ENCODE results near the gene METAP2.

METAP2 gene

DNA sequence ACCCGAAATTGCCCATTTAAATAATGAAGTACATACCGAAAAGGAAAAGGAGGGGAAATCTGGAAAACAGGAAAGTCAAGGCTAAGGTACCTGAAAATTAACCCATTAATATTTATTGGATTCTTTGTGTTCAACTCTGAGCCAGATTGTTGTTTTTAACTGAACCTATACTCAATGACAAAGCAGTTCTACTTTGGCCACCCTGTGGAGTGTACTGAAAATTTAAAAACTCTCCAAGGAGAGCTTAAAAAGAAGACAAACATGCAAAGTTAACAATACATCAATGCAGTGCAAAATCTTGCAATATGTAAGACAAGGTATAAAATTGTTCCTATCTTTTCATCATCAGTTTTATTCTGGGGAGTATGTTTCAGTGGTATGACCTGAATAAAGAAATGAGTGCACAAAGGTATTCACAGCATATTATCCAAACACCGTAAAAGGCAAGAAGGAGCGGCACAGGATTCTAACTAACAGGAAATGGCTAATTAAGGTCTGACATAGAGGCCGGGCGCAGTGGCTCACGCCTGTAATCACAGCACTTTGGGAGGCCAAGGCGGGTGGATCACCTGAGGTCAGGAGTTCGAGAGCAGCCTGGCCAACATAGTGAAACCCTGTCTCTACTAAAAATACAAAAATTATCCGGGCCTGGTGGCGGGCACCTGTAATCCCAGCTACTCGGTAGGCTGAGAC lies 75.6 kb downstream of the METAP2 start:
- H3K23ac ChIP-seq (ENCODE audit: low read depth, low read length, poor library complexity) = no peak overlapping the region
- no peak overlapping the region for H3K9ac ChIP-seq (ENCODE audit: low read depth, low read length, poor library complexity)
- DNase-seq (ENCODE audit: low spot score) = no peak
- no peaks in the 10 kb centered on the region for H3K36me3 ChIP-seq (replicated peaks in 1 of 2; ENCODE audit: control insufficient read depth in 2 of 2, insufficient read depth in 2 of 2, low read length in 2 of 2)
- peak overlapping the region in 1 of 2 donors; percentile 93 for H3K4me3 ChIP-seq (ENCODE audit: low read length in 2 of 2)
- H3K18ac ChIP-seq (ENCODE audit: low read length) = no peak overlapping the region
- H3K27me3 ChIP-seq (ENCODE audit: control insufficient read depth in 3 of 3, insufficient read depth in 3 of 3, low read depth in 1 of 3, low read length in 3 of 3) = peaks cover 0 to 78% (median 0%) of the 10 kb centered on the region in 3 experiments
- no peak overlapping the region for H4K91ac ChIP-seq (ENCODE audit: low read depth, low read length, poor library complexity)
- H3K4me1 ChIP-seq (ENCODE audit: control insufficient read depth in 2 of 2, insufficient read depth in 1 of 2, low read depth in 1 of 2, low read length in 2 of 2) = peaks cover 0 to 17% of the 10 kb centered on the region in 2 donors
- H2AFZ ChIP-seq (ENCODE audit: low read length) = no peak overlapping the region
- H3K4me2 ChIP-seq (ENCODE audit: insufficient read depth, low read length, poor library complexity, severe bottlenecking) = peak overlapping the region; percentile 52
- no peak overlapping the region for H2BK15ac ChIP-seq (ENCODE audit: low read length)
- H4K8ac ChIP-seq (ENCODE audit: low read depth, low read length) = no peak overlapping the region
- no CpG with 5 or more reads among the region's 12 CpGs for WGBS, 2 donors (ENCODE audit: extremely low coverage in 2 of 2, insufficient read length in 2 of 2, insufficient replicate concordance in 1 of 2)
- no peak overlapping the region for H2AK5ac ChIP-seq (ENCODE audit: low read depth, low read length)
- H3K9me3 ChIP-seq (replicated peaks in 1 of 2; ENCODE audit: control insufficient read depth in 2 of 2, insufficient read depth in 1 of 2, low read depth in 1 of 2, low read length in 2 of 2) = peaks cover 0 to 12% of the 10 kb centered on the region in 2 donors
- no peak overlapping the region for H2BK120ac ChIP-seq (ENCODE audit: low read depth, low read length)
- no peak overlapping the region for H2BK5ac ChIP-seq (ENCODE audit: low read length)
- H3K79me1 ChIP-seq (ENCODE audit: low read depth, low read length) = peaks cover 4% of the 10 kb centered on the region
- H2BK12ac ChIP-seq (ENCODE audit: low read length) = no peak overlapping the region
- peak overlapping the region; percentile 92 for H3K27ac ChIP-seq (replicated peaks; ENCODE audit: low read length)
- H3K4ac ChIP-seq (ENCODE audit: low read length) = no peak overlapping the region
- H3K14ac ChIP-seq (ENCODE audit: low read length) = no peak overlapping the region

GRCh38 chr12:95551305-95551704 lies 77.4 kb downstream of the METAP2 start, which contains the start of gene USP44:
USP44 (minus strand) TSS chr12:95551476; CDS start chr12:95534256, 17,220 bp downstream.
- Histone ChIP-seq H3K9ac (ENCODE audit: low read depth, low read length, poor library complexity) (no peak within 1 kb of the TSS), H3K79me1 (ENCODE audit: low read depth, low read length) (peaks cover 4% of the 10 kb centered on the region), H3K4me2 (ENCODE audit: insufficient read depth, low read length, poor library complexity, severe bottlenecking) (peak within 1 kb of the TSS; percentile 34), H2AFZ (ENCODE audit: low read length) (peak within 1 kb of the TSS; percentile 55), H2BK12ac (ENCODE audit: low read length) (no peak within 1 kb of the TSS), H2BK15ac (ENCODE audit: low read length) (no peak within 1 kb of the TSS), H3K36me3 (replicated peaks in 1 of 2; ENCODE audit: control insufficient read depth in 2 of 2, insufficient read depth in 2 of 2, low read length in 2 of 2) (no peaks in the 10 kb centered on the region), H2AK5ac (ENCODE audit: low read depth, low read length) (no peak within 1 kb of the TSS), H3K4ac (ENCODE audit: low read length) (no peak within 1 kb of the TSS), H2BK120ac (ENCODE audit: low read depth, low read length) (no peak within 1 kb of the TSS), H3K14ac (ENCODE audit: low read length) (no peak within 1 kb of the TSS), H3K4me1 (ENCODE audit: control insufficient read depth in 2 of 2, insufficient read depth in 1 of 2, low read depth in 1 of 2, low read length in 2 of 2) (peaks cover 0 to 8% of the 10 kb centered on the region in 2 donors), H3K4me3 (ENCODE audit: low read length in 2 of 2) (peak within 1 kb of the TSS in 1 of 2 donors; percentile 71), H2BK5ac (ENCODE audit: low read length) (no peak within 1 kb of the TSS), H3K27me3 (ENCODE audit: control insufficient read depth in 3 of 3, insufficient read depth in 3 of 3, low read depth in 1 of 3, low read length in 3 of 3) (peaks cover 0 to 69% (median 0%) of the 10 kb centered on the region in 3 experiments), H3K23ac (ENCODE audit: low read depth, low read length, poor library complexity) (no peak within 1 kb of the TSS), H3K18ac (ENCODE audit: low read length) (peak within 1 kb of the TSS; percentile 27), H3K27ac (replicated peaks; ENCODE audit: low read length) (peak within 1 kb of the TSS; percentile 91), H4K8ac (ENCODE audit: low read depth, low read length) (no peak within 1 kb of the TSS), H4K91ac (ENCODE audit: low read depth, low read length, poor library complexity) (no peak within 1 kb of the TSS), H3K9me3 (replicated peaks in 1 of 2; ENCODE audit: control insufficient read depth in 2 of 2, insufficient read depth in 1 of 2, low read depth in 1 of 2, low read length in 2 of 2) (peaks cover 0 to 12% of the 10 kb centered on the region in 2 donors)
- DNase-seq (ENCODE audit: low spot score) = no peak
- WGBS, 2 donors (ENCODE audit: extremely low coverage in 2 of 2, insufficient read length in 2 of 2, insufficient replicate concordance in 1 of 2) = no CpG with 5 or more reads among the region's 9 CpGs

- H4K91ac ChIP-seq (ENCODE audit: low read depth, low read length, poor library complexity) = no peak overlapping the region
- H2BK12ac ChIP-seq (ENCODE audit: low read length) = no peak overlapping the region
- peaks cover 0 to 64% (median 0%) of the 10 kb centered on the region in 3 experiments for H3K27me3 ChIP-seq (ENCODE audit: control insufficient read depth in 3 of 3, insufficient read depth in 3 of 3, low read depth in 1 of 3, low read length in 3 of 3)
- no peaks in the 10 kb centered on the region for H3K36me3 ChIP-seq (replicated peaks in 1 of 2; ENCODE audit: control insufficient read depth in 2 of 2, insufficient read depth in 2 of 2, low read length in 2 of 2)
- H3K23ac ChIP-seq (ENCODE audit: low read depth, low read length, poor library complexity) = no peak overlapping the region
- no peak overlapping the region for H3K27ac ChIP-seq (replicated peaks; ENCODE audit: low read length)
- H2AK5ac ChIP-seq (ENCODE audit: low read depth, low read length) = no peak overlapping the region
- H3K4me1 ChIP-seq (ENCODE audit: control insufficient read depth in 2 of 2, insufficient read depth in 1 of 2, low read depth in 1 of 2, low read length in 2 of 2) = peaks cover 0 to 8% of the 10 kb centered on the region in 2 donors
- H3K9me3 ChIP-seq (replicated peaks in 1 of 2; ENCODE audit: control insufficient read depth in 2 of 2, insufficient read depth in 1 of 2, low read depth in 1 of 2, low read length in 2 of 2) = peaks cover 0 to 11% of the 10 kb centered on the region in 2 donors
- no peak overlapping the region for H3K18ac ChIP-seq (ENCODE audit: low read length)
- H3K4me2 ChIP-seq (ENCODE audit: insufficient read depth, low read length, poor library complexity, severe bottlenecking) = no peak overlapping the region
- no peak overlapping the region for H3K4ac ChIP-seq (ENCODE audit: low read length)
- no peak overlapping the region for H2BK120ac ChIP-seq (ENCODE audit: low read depth, low read length)
- no CpG with 5 or more reads among the region's 7 CpGs for WGBS, 2 donors (ENCODE audit: extremely low coverage in 2 of 2, insufficient read length in 2 of 2, insufficient replicate concordance in 1 of 2)
- no peak overlapping the region for H2AFZ ChIP-seq (ENCODE audit: low read length)
- H3K79me1 ChIP-seq (ENCODE audit: low read depth, low read length) = peaks cover 4% of the 10 kb centered on the region
- no peak overlapping the region for H4K8ac ChIP-seq (ENCODE audit: low read depth, low read length)
- no peak overlapping the region for H3K9ac ChIP-seq (ENCODE audit: low read depth, low read length, poor library complexity)
- H3K4me3 ChIP-seq (ENCODE audit: low read length in 2 of 2) = no peak overlapping the region
- DNase-seq (ENCODE audit: low spot score) = no peak
- H2BK15ac ChIP-seq (ENCODE audit: low read length) = no peak overlapping the region
- no peak overlapping the region for H3K14ac ChIP-seq (ENCODE audit: low read length)
- no peak overlapping the region for H2BK5ac ChIP-seq (ENCODE audit: low read length)
Observed at GRCh38 chr12:95551913-95552516, 78.1 kb downstream of the METAP2 start.

GRCh38 chr12:95553197-95553943 lies 79.4 kb downstream of the METAP2 start:
- Histone ChIP-seq H3K4me2 (ENCODE audit: insufficient read depth, low read length, poor library complexity, severe bottlenecking) (no peak overlapping the region), H2BK15ac (ENCODE audit: low read length) (no peak overlapping the region), H3K27me3 (ENCODE audit: control insufficient read depth in 3 of 3, insufficient read depth in 3 of 3, low read depth in 1 of 3, low read length in 3 of 3) (peaks cover 0 to 52% (median 0%) of the 10 kb centered on the region in 3 experiments), H3K9me3 (replicated peaks in 1 of 2; ENCODE audit: control insufficient read depth in 2 of 2, insufficient read depth in 1 of 2, low read depth in 1 of 2, low read length in 2 of 2) (peaks cover 0 to 11% of the 10 kb centered on the region in 2 donors), H3K4ac (ENCODE audit: low read length) (no peak overlapping the region), H3K14ac (ENCODE audit: low read length) (no peak overlapping the region), H4K8ac (ENCODE audit: low read depth, low read length) (no peak overlapping the region), H2AK5ac (ENCODE audit: low read depth, low read length) (no peak overlapping the region), H3K4me3 (ENCODE audit: low read length in 2 of 2) (no peak overlapping the region), H3K18ac (ENCODE audit: low read length) (no peak overlapping the region), H3K36me3 (replicated peaks in 1 of 2; ENCODE audit: control insufficient read depth in 2 of 2, insufficient read depth in 2 of 2, low read length in 2 of 2) (no peaks in the 10 kb centered on the region), H2AFZ (ENCODE audit: low read length) (no peak overlapping the region), H3K9ac (ENCODE audit: low read depth, low read length, poor library complexity) (no peak overlapping the region), H2BK120ac (ENCODE audit: low read depth, low read length) (no peak overlapping the region), H3K27ac (replicated peaks; ENCODE audit: low read length) (no peak overlapping the region), H3K23ac (ENCODE audit: low read depth, low read length, poor library complexity) (no peak overlapping the region), H3K79me1 (ENCODE audit: low read depth, low read length) (peaks cover 1% of the 10 kb centered on the region), H4K91ac (ENCODE audit: low read depth, low read length, poor library complexity) (no peak overlapping the region), H3K4me1 (ENCODE audit: control insufficient read depth in 2 of 2, insufficient read depth in 1 of 2, low read depth in 1 of 2, low read length in 2 of 2) (peaks cover 0 to 8% of the 10 kb centered on the region in 2 donors), H2BK5ac (ENCODE audit: low read length) (no peak overlapping the region), H2BK12ac (ENCODE audit: low read length) (no peak overlapping the region)
- DNase-seq (ENCODE audit: low spot score) = no peak
- WGBS, 2 donors (ENCODE audit: extremely low coverage in 2 of 2, insufficient read length in 2 of 2, insufficient replicate concordance in 1 of 2) = no CpG with 5 or more reads among the region's 5 CpGs
